GM18867 (cell line): ENCODE data around the gene SETD2.
"Not testable (repeated sequence)": the region's sequence is repeated elsewhere in the genome, so short reads cannot be mapped to it uniquely, and the experiment has no call there.

Source experiments
- ATAC-seq: cut with Tn5 transposase; IDR thresholded peaks from one replicate; pipeline ENCODE4 v1.9.1; 2021; ENCODE audit warnings: mild to moderate bottlenecking, moderate library complexity; ENCODE audit not compliant: unreplicated experiment

SETD2 gene

GRCh38 chr3:47102081-47102600 lies 61.8 kb downstream of the SETD2 start:
- ATAC-seq, result no peak

DNA sequence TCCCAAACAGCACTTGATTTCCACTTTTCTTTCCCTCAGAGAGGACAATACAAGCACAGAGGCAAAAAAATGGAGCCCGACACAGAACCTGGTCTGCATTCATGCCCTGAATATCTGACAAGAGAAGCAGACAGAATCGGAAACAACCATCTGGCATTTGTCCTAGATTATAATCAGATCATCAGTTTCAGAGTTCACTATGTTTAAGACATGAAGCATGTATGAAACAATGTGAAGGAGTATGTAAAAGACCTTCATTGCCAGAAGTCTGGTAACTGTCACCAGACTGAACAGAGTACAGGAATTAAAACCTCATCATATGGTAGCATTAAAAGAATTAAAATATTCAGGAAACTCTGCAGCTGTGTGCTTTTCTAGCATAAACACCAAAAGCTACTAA lies 65.0 kb downstream of the SETD2 start:
- ATAC-seq, result no peak

DNA sequence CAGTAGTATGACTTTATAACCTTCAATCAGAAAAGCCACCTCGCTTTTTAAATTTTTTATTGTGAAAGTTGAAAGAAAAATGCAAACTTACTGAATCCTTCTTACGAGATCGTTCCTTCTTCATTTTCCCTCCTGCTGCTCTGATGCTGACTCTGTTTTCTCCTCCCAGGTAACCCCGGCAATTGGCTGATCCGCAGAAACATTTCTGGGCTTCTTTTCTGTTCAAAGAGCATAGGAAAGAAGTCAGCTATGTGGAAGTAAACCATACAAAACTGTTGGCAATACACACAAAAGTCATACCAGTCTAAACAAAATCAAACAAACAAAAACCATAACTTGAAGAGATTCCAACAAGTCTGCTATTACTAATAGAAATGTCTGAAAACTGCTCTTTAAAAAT lies 66.0 kb downstream of the SETD2 start:
- ATAC-seq, result no peak

DNA sequence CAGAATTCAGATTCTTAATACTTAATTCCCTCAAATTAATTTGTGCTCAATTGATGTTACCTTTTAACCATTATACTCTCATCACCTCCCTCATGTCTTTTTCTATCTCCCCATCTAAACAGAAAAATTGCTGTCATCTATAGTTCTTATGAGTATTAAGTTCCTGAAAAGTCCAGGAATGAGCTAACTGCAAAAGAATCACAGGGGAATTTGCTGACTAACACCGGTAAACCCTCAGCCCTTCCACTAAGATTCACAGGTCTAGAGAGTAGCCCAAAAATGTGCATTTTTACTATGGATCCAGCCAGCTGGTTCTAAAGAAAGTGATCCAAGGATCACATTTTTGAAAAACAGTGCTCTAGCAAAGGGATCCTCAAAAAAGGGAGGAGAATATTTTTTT lies 67.0 kb downstream of the SETD2 start:
- no peak for ATAC-seq

GRCh38 chr3:47092090-47092489 lies 71.8 kb downstream of the SETD2 start:
- ATAC-seq, result no peak

- no peak for ATAC-seq
Measured at GRCh38 chr3:47089630-47090029, 74.3 kb downstream of the SETD2 start.

DNA sequence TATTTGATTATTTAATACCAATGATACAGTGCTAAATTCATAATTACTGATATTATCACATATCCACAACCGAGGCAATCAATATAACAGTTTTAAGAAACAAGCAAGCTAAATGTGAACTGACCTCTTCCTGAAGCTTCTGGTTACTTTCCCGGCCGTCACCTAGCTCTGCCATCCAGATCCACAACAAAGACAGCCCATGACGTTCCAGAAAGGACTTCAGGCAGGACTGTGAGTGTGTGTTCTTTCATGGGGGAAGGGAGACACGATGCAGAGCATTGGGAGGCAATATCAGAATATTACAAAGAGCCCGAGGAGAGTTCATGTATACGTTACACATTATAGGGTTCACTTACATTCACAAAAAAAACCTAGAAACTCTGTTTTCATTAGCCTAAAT lies 77.8 kb downstream of the SETD2 start:
- ATAC-seq, result no peak

DNA sequence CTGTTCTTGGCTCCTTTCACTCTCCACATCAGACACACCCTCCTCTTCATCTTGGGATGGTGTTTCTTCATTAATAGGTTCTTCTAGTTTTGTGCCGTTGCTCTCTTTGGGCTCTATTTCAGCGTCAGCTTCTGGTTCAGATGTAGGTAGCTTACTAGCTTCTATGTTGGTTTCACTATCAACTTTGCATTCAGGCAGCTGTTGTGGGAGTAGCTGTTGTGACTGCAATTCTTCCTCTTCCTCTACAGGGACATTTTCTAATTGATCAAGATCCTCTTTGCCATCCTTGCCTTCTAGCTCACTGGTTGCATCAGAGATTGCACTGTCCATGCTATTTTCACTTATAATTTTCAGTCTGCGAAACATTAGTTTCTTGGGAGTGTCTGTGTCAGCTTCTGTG lies 80.1 kb downstream of the SETD2 start:
- ATAC-seq, result no peak

- ATAC-seq, result no peak
Measured at GRCh38 chr3:47082519-47082918, 81.4 kb downstream of the SETD2 start.

DNA sequence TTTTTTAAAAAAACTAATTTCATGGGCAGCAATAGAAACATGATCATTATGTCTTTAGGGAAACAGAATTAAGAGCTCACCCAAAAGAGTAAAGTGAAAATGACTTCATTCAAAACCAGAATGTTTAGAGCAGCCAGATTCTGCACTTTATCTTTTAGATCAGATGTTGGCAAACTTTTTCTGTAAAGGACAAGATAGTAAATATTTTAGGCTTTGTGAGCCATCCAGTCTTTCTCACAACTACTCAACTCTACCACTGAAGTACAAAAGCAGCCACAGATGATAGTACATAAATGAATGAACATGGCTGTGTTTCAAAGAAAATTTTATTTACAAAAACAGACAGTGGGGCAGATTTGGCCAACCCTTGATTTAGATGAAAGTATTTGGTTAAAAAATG lies 84.5 kb downstream of the SETD2 start:
- ATAC-seq, result no peak

DNA sequence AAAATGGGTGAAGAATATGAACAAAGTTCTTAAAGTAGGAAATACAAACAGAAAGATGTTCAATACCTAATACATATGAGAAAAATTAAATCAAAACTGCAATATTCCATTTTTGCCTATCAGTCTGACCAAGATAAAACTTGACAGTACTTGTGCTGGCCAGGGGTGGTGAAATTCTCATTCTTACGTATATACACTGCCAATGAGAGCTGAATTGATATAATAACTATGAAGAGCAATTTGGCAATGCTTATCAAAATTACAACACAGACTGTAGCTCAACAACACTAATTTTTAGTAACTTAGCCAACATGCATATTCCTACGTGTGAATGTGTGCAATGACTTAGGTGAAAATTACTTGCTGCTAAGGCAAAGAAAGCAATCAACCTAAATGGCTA lies 90.2 kb downstream of the SETD2 start:
- no peak for ATAC-seq

DNA sequence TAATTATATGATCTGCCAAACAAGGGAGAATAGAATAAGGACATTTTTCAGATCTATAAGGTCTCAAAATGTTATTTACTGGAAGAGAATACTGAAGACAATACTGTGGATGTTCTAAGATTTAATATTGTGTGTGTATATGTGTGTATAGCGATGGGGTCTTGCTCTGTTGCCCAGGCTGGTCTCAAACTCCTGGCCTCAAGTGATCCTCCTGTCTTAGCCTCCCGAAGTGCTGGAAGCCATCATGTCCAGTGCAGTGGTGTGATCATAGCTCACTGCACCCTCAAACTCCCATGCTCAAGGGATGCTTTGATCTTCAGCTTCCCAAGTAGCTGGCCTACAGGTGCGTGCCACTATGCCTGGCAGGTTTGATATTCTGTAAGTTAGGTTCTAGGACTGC lies 93.1 kb downstream of the SETD2 start:
- ATAC-seq, result no peak

- not testable (repeated sequence) for ATAC-seq
Measured at GRCh38 chr3:47066259-47066658, 97.7 kb downstream of the SETD2 start.

DNA sequence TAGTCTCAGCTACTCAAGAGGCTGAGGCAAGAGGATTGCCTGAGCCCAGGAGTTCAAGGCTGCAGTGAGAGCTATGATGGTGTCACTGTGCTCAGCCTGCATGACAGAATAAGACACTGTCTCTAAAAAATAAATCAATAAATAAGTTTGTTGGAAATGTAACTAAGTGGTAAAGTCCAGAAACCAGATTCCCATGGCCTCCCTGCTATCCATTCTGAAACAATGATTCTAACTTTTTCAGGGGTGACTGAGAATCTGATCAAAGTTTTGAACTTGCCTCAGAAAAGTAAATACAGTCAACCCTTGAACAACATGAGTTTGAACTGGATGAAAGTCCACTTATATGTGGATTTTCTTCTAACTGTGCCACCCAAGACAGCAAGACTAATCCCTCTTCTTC lies 98.2 kb downstream of the SETD2 start:
- ATAC-seq, result no peak

GRCh38 chr3:47065058-47065457 lies 98.9 kb downstream of the SETD2 start:
- ATAC-seq, result no peak

DNA sequence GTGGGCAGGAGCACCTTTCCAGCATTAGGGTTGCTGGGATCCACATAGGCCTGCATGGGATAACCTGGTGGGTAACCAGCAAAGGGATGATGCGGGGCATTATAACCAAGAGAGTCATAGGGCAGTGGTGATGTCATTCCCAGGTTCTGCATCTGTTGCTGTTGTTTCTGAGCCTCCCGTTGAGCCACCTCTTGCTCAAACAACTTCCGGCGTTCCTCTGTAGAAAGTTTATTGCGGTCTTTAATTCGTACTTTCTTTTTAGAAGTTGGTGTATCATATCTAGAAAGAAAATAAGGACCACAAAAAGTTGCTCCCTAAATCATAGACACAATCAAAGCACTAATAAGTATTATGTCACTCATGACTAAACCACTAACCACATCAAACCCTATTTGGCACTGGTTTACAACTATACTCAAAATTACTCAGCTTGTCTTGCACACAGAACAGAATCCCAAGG lies 106.7 kb downstream of the SETD2 start:
- ATAC-seq, result no peak

GRCh38 chr3:47056705-47057104 lies 107.2 kb downstream of the SETD2 start:
- ATAC-seq, result no peak

DNA sequence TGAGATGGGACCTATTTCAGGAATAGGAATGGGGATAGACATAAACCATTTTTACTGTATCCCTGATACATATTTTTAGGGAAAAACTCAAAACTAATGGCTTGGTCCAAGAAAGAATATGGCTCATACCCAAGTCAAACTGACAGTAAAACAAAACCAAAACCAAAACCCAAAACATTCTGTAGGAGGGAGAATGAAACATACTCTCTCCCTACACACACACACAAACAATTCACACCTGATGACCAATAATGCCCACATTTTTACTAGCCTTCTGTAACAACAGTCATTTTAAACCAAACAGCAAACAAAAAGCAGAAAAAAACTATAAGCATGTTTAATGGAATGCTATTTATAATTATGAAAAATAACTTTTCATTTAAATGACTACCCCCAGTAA lies 109.5 kb downstream of the SETD2 start:
- no peak for ATAC-seq

DNA sequence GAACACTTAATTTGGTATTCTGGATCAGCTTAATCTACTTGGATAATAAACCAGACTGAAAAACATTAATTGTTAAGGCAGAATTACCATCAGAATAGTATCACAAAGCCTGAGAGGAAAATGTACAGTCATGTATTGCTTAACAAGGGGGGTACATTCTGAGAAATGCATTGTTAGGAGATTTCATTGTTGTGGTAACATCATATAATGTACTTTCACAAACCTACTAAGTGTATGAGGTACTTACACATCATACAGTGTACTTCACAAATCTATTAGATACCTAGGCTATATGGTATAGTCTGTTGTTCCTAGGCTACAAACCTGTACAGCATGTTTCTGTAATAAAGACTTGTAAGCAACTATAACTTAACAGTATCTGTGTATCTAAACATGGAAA lies 116.2 kb downstream of the SETD2 start:
- no peak for ATAC-seq

DNA sequence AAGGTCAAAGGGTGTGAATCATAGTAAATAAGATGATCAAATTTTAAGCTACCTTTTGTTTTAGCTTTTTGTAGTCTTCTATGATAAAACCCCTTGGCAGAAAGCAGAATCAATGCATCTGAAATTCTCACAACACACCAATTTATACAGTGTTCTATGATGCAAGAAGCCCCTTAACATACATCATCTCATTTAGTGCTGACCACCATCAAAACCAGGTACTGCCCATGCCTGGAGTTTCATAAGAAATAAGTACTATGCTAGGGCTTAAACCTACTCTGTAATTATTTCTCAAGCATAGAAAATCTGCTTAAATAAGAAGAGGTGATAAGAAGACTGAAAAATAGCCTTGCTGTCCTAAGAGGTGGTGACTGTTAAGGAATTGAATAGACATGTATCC lies 116.8 kb downstream of the SETD2 start:
- ATAC-seq, result no peak

DNA sequence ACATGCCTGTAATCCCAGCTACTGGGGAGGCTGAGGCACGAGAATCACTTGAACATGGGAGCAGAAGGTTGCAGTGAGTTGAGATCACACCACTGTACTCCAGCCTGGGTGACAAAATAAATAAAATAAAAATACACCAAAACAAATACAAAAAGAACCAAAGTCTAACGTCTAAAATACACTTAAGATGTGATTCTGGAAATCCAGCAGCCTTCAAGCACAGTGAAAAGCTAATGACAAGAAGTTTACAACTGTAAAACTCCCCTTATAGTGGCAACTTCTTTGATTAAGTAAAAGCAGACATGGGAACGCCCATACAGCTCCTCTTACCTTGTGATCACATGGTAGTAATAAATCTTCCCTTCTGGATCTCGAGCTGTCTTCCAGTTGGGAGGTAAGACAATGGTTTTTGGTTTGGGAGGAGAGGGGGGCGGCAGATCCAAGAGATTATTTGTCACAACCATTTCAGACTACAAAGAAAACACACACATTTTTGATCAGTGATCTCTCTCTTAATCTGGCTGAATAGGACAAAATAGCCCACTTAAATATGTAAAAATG lies 121.6 kb downstream of the SETD2 start:
- ATAC-seq, result no peak

DNA sequence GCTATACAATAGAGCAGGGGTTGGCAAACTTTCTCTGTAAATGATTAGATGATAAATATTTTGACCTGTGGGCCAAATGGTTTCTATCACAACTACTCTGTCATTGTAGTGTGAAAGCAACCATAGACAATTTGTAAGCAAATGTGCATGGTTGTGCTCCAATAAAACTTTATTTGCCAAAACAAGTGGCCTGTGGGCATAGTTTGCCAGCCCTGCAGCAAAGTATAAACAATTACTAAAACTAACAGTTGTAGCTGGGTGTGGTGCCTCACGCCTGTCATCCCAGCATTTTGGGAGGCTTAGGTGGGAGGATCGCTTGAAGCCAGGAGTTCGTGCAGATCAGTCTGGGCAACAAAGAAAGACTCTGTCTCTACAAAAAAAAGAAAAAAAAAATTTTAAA lies 122.8 kb downstream of the SETD2 start:
- ATAC-seq, result no peak

DNA sequence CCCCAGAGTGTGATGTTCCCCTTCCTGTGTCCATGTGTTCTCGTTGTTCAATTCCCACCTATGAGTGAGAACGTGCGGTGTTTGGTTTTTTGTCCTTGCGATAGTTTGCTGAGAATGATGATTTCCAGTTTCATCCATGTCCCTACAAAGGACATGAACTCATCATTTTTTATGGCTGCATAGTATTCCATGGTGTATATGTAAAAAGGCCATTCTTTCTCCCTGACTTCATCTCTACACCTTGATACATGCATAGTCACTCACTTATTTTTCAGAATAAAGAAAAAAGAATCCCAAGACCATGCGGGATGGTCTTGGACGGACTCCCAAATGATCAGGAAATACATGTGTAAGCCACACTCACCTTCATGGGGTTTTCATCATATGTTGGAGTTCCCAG lies 126.6 kb downstream of the SETD2 start:
- not testable (repeated sequence) for ATAC-seq
